Non-pigmented ciliary epithelial cell (primary cell): ENCODE measurements around the gene IFT122.
"Not testable (repeated sequence)": the region's sequence is repeated elsewhere in the genome, so short reads cannot be mapped to it uniquely, and the experiment has no call there.

ENCODE experiments used
- DNase-seq: peaks from one replicate; pipeline ENCODE4 v3.0.0-alpha.2; 2010; ENCODE audit warnings: low read depth

Gene IFT122

GRCh38 chr3:129439817-129440617, at the start of gene IFT122, which contains the start of gene MBD4:
Gene IFT122 (plus strand): TSS chr3:129440224. CDS start chr3:129440331, 107 bp downstream.
Gene MBD4 (minus strand): TSS chr3:129439948. CDS start chr3:129439833, 115 bp downstream.
- DNase-seq: peak; percentile 98

GRCh38 chr3:129391583-129391982, 48.4 kb upstream of the IFT122 start:
- not testable (repeated sequence) for DNase-seq

GRCh38 chr3:129392106-129392887, 47.7 kb upstream of the IFT122 start:
- not testable (repeated sequence) for DNase-seq

- DNase-seq: no peak
Measured at GRCh38 chr3:129393271-129393670, 46.8 kb upstream of the IFT122 start.

- DNase-seq: not testable (repeated sequence)
Measured at GRCh38 chr3:129393760-129394564, 46.1 kb upstream of the IFT122 start.

- no peak for DNase-seq
Measured at GRCh38 chr3:129398803-129399144, 41.2 kb upstream of the IFT122 start.

- peak; percentile 88 for DNase-seq
Measured at GRCh38 chr3:129399145-129399894, 40.7 kb upstream of the IFT122 start.

GRCh38 chr3:129399895-129400357, 40.1 kb upstream of the IFT122 start:
- DNase-seq: no peak

- DNase-seq: no peak
Measured at GRCh38 chr3:129402210-129402609, 37.8 kb upstream of the IFT122 start.

- no peak for DNase-seq
Measured at GRCh38 chr3:129402616-129403015, 37.4 kb upstream of the IFT122 start.

GRCh38 chr3:129403450-129403849, 36.6 kb upstream of the IFT122 start:
- no peak for DNase-seq

- DNase-seq: no peak
Measured at GRCh38 chr3:129404130-129404529, 35.9 kb upstream of the IFT122 start.

GRCh38 chr3:129404610-129405009, 35.4 kb upstream of the IFT122 start:
- no peak for DNase-seq

- DNase-seq: no peak
Measured at GRCh38 chr3:129409541-129409940, 30.5 kb upstream of the IFT122 start.

GRCh38 chr3:129410971-129411370, 29.1 kb upstream of the IFT122 start:
- no peak for DNase-seq

- no peak for DNase-seq
Measured at GRCh38 chr3:129412542-129413198, 27.4 kb upstream of the IFT122 start.

GRCh38 chr3:129413238-129413637, 26.8 kb upstream of the IFT122 start:
- DNase-seq: not testable (repeated sequence)

- DNase-seq: peak; percentile 87
Measured at GRCh38 chr3:129413687-129414506, 26.1 kb upstream of the IFT122 start.

GRCh38 chr3:129415378-129415777, 24.6 kb upstream of the IFT122 start:
- DNase-seq: no peak

GRCh38 chr3:129415830-129416229, 24.2 kb upstream of the IFT122 start:
- DNase-seq: no peak
